NCI-H2196 (cell line): ENCODE measurements around the gene GRAP2.

Source experiments
- DNase-seq: peaks from one replicate; lab custom pipeline; 2025; ENCODE audit not compliant: unreplicated experiment; lab: John Stamatoyannopoulos, UW

GRAP2 gene

GRCh38 chr22:39962071-39962470, 61.2 kb downstream of the GRAP2 start:
- no peak for DNase-seq

DNA sequence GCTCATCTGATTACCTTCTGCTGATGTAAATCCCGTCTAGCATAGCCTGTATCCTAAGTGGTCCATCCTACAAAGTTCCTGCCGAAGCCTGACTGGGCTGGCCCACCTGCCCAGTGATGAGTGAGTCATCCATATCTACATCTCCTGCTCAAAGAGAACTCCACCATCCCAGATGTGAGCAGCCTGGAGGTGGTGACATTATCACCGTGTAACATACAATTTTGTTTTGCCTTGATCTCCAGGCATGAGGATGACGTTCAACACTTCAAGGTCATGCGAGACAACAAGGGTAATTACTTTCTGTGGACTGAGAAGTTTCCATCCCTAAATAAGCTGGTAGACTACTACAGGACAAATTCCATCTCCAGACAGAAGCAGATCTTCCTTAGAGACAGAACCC, 64.9 kb downstream of the GRAP2 start:
- DNase-seq: no peak

DNA sequence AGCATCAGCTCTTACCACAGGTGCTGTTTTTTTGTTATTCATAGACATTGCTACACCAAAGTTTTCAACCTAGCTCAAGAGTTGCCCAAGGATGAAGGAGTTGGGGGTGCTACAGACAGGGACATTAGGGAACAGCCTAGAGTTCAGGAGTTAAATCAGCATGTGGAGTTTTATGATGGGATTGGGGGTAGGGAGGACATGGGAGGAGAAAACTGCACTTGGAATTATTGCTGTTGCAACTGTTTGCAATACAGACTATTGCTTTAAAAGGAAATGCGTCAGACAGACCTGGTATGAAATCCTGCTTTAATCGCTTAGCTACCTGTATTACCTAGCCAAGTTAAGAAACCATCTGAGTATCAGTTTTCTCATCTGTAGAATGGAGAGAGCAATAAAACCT, 65.6 kb downstream of the GRAP2 start:
- DNase-seq: no peak

DNA sequence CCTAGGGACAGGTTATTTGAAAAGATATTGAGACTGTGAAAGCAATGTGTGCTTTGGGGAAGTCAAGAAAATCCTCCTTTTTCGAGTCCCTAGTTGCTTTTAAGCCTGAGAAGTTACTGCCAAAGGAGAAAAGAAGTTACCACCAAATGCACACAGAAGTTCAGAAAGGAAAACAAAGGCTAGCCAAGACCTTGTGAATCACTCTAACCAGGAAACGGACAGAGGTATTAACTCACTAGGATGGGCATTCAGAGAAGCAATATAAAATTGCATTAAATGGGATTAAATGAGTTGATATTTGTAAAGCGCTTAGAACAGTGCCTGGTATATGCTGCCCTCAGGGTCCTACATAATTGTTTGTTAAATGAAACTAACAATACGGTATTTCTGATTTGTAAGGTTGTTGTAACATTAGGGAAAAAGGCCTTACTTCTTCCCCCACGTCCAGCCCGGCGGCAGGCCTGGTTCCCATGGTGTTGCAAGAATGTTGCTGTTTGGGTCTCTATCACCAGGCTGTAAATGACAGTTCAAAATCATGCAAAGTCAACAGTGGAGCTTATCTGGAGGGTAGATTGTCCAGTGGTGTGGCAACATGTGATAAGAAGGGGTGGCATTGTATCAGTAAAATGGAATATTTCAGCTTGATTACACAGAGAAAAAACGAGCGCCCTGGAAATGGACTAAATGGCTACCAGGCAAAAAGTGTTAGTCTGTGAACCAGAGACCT, 66.4 kb downstream of the GRAP2 start:
- DNase-seq: no peak

- no peak for DNase-seq
Measured at GRCh38 chr22:39967996-39968972, 67.4 kb downstream of the GRAP2 start.

GRCh38 chr22:39970742-39971141, 69.9 kb downstream of the GRAP2 start:
- DNase-seq: no peak

DNA sequence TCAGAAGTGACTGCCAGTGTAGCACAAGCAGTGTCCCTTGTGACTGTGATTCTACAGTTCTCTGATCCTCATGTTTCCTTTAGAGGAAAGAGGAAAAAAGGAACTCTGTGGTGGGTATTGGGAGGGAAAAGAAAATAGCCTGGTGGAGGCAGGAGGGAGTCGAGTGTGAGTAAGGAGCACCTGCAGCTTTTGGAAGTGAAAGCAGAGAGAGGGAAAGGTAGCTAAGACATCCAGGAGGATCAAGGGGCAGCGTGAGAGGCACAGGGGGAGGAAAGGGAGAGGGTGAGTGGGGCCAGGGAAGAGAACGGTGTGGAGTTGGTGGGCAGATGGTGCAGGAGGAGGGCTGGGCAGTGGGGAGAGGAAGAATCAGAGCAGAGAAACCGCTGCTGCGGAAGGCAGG, 71.8 kb downstream of the GRAP2 start:
- DNase-seq: no peak

DNA sequence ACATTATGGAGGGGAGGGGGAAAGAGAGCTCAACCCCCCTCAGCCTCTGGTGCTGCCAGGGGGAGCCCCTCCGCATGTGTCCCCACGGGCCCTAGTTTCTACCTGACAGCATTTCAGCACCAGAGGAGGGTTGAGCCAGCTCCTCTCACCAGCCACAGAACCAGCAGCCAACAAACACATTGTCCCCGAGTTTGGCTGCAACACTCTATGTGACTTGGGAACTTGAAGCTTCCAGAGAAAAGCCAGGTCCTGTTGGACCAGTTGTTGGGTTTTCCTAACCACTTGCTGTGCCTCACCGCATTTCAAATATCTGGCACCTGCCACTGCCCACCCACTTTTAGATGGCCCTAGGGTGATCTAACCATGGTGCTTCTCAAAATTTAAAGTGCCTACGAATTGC, 72.8 kb downstream of the GRAP2 start:
- no peak for DNase-seq

- DNase-seq: no peak
Measured at GRCh38 chr22:39974065-39974464, 73.2 kb downstream of the GRAP2 start.

DNA sequence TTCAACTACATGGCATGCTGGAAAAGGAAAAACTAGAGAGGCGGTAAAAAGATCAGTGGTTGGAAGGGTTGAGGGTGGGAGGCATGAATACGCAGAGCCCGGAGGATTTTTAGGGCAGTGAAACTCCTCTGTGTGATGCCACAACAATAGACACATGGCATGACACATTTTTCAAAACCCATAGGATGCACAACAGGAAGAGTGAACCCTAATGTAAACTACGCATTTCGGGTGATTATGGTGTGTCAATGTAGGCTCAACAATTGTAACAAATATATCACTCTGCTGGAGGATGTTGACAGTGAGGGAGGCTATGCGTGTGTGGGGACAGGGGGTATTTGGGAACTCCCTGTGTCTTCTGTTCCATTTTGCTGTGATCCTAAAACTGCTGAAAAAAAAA, 78.2 kb downstream of the GRAP2 start:
- no peak for DNase-seq

GRCh38 chr22:39979458-39979857, 78.6 kb downstream of the GRAP2 start:
- no peak for DNase-seq

DNA sequence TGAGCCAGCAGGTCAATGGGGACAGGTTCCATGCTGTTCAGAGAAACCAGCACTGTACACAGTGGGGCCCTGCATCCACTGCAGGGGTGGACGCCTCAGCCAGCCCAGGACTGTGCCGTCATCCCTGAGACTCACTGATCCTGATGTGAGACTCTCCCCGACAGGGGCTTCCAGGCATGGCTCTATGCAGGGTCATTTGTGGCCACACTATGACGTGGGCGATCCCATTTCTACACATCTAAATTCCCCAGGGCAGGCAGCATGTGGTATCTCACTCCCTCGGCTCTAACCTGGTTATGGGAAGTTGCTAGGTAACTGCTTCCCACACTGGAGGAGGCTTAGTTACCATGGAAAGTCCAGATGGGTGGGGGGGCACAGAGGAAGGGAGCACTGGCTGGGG, 79.7 kb downstream of the GRAP2 start:
- DNase-seq: no peak

GRCh38 chr22:39983346-39983745, 82.5 kb downstream of the GRAP2 start:
- no peak for DNase-seq

DNA sequence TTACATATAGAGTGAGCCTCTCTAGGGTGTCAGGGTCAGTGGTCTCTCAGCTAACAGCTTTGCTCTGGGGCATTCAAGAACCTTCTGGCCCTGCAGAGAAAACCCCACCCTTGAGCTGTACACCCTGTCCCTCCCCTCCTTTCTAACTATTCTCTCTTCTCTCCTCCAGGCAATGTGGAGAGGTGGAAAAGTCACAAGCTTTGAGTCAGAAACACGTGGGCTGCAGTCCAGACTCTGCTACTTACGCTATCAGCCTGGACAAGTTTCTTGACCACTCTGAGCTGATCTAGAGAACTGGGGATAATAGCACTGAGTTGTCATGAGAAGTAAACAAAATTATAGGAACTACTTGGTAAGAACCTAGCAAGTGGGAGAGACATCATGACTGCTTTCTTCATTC, 83.1 kb downstream of the GRAP2 start:
- DNase-seq: no peak

DNA sequence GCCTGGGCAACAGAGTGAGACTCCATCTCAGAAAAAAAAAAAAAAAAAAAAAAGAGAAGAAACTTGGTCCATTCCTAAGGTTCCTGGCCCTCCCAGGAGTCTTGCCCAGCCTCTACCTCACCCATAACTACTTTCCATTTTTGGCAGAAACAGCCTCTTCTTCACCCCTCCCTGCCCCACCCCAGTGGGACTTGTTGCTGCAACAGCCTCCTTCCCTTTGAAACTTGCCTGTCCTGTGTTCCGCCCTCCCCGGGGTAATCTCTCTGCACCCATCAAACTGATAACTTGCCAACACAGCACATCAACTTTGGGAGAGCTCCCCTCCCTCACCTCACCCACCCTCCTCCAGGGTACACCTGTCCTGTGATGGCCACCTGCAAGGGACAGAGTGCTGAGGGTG, 83.9 kb downstream of the GRAP2 start:
- no peak for DNase-seq

- DNase-seq: no peak
Measured at GRCh38 chr22:39985383-39986035, 84.6 kb downstream of the GRAP2 start.

GRCh38 chr22:39988386-39989114, 87.7 kb downstream of the GRAP2 start:
- DNase-seq: no peak

DNA sequence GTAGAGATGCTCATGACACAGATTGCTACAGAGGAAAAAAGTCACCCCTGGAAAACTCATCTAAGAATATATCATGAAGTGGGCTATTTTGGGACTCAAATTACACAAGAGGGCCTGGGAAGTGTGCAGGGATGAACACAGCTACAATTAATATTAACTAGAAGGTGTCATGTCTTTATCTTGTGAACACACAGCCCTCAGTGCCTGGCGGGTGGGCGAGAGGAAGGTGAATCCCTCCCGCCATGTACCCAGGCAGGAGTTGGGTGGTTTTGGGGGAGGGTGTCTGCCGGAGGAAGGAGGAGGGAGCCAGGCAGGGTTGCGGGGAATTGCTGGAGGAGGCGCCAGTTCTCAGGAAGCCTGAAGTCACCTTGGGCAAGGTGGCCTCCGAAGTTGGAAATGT, 88.7 kb downstream of the GRAP2 start:
- DNase-seq: no peak

DNA sequence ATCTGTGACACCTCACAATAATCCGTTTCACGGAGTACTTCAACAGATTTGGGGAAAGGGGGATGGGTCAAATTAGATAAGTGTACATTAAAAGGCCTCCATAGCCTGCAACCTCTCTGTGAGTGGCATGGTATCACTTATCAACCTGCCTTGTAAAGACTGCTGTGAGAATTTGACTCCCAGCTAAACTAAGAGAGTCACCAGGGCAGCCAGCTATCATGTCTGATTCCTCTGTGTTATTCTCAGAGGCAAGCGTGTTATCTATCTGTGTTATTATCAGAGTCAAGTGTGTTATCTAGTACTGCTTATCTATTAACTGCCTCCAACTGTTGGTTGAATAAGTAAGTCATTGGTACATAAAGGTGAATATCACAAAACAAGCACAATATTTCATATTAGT, 89.8 kb downstream of the GRAP2 start:
- DNase-seq: no peak

GRCh38 chr22:39991159-39991860, 90.4 kb downstream of the GRAP2 start:
- no peak for DNase-seq
